ENCODE data around the gene CSF1.
"Not testable (repeated sequence)": the region's sequence is repeated elsewhere in the genome, so short reads cannot be mapped to it uniquely, and the experiment has no call there.

The CSF1 gene

GRCh38 chr1:109920391-109920790, 9.7 kb downstream of the CSF1 start:
- DNase-seq, result not testable (repeated sequence)

GRCh38 chr1:109922326-109922725, 11.7 kb downstream of the CSF1 start:
- no peak for DNase-seq

- DNase-seq, result no peak
These were observed 12.7 kb downstream of the CSF1 start for GRCh38 chr1:109923131-109923945.

GRCh38 chr1:109923946-109924275, 13.3 kb downstream of the CSF1 start:
- DNase-seq, result no peak

GRCh38 chr1:109924316-109924715, 13.7 kb downstream of the CSF1 start:
- DNase-seq, result no peak

- DNase-seq, result no peak
These were observed 14.7 kb downstream of the CSF1 start for GRCh38 chr1:109925159-109925990.

GRCh38 chr1:109926662-109927300, 16.1 kb downstream of the CSF1 start:
- DNase-seq, result no peak

GRCh38 chr1:109927356-109927755, 16.7 kb downstream of the CSF1 start:
- DNase-seq, result no peak

GRCh38 chr1:109927911-109928321, 17.3 kb downstream of the CSF1 start:
- no peak for DNase-seq

GRCh38 chr1:109928591-109929111, 18.0 kb downstream of the CSF1 start:
- DNase-seq, result no peak

- no peak for DNase-seq
These were observed 18.5 kb downstream of the CSF1 start for GRCh38 chr1:109929170-109929569.

- no peak for DNase-seq
These were observed 19.1 kb downstream of the CSF1 start for GRCh38 chr1:109929588-109930251.

- no peak for DNase-seq
These were observed 19.8 kb downstream of the CSF1 start for GRCh38 chr1:109930252-109930993.

GRCh38 chr1:109931189-109931731, 20.6 kb downstream of the CSF1 start:
- no peak for DNase-seq

GRCh38 chr1:109931911-109932636, 21.4 kb downstream of the CSF1 start:
- DNase-seq, result no peak

- DNase-seq, result no peak
These were observed 22.0 kb downstream of the CSF1 start for GRCh38 chr1:109932679-109933078.

GRCh38 chr1:109933856-109934711, 23.4 kb downstream of the CSF1 start:
- no peak for DNase-seq

- DNase-seq, result no peak
These were observed 24.8 kb downstream of the CSF1 start for GRCh38 chr1:109935451-109935900.

- DNase-seq, result no peak
These were observed 27.1 kb downstream of the CSF1 start for GRCh38 chr1:109937738-109938137.

- DNase-seq, result no peak
These were observed 27.9 kb downstream of the CSF1 start for GRCh38 chr1:109938556-109938955.

Measured in activated naive CD4-positive, alpha-beta T cell (primary cell).